Fibroblast of pulmonary artery (primary cell): Measurements from ENCODE around the gene STXBP5.

Source experiments
- DNase-seq: peaks from one replicate; pipeline ENCODE4 v3.0.0-alpha.2; 2010; ENCODE audit warnings: low read depth
- H3K4me3 ChIP-seq: replicated peaks from 2 replicates; pipeline ENCODE4 v1.5.1; 2011; ENCODE audit warnings: low read depth, mild to moderate bottlenecking, control low read depth, low read length, moderate library complexity
- TF ChIP-seq, protein P1 (sequence below): IDR thresholded peaks from 2 replicates; pipeline ENCODE4 v1.5.1; 2011; ENCODE audit warnings: mild to moderate bottlenecking, control low read depth, low read length, inconsistent platforms; ENCODE audit errors: missing control alignments

STXBP5 gene

DNA sequence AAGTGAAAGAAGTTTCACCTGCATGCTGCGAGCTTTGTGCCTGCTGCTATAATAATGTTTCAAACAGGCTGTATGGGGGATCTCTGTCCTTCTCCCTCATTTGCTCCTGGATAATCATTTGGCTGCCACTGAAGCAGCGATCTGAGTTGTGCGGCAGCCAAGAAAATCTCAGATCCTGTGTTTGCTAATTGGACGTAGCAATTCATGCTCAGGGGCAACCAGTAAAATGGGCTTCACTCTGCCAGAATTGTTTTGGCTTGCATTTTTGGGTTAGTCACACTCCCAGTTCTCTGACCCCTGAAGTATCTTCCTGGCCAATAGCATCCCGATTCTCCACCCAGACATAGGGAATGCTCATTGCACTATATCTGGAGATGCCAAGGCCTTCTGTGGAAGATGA, 13.7 kb upstream of the STXBP5 start:
- no peak overlapping the region for H3K4me3 ChIP-seq
- TF ChIP-seq, protein P1, sequence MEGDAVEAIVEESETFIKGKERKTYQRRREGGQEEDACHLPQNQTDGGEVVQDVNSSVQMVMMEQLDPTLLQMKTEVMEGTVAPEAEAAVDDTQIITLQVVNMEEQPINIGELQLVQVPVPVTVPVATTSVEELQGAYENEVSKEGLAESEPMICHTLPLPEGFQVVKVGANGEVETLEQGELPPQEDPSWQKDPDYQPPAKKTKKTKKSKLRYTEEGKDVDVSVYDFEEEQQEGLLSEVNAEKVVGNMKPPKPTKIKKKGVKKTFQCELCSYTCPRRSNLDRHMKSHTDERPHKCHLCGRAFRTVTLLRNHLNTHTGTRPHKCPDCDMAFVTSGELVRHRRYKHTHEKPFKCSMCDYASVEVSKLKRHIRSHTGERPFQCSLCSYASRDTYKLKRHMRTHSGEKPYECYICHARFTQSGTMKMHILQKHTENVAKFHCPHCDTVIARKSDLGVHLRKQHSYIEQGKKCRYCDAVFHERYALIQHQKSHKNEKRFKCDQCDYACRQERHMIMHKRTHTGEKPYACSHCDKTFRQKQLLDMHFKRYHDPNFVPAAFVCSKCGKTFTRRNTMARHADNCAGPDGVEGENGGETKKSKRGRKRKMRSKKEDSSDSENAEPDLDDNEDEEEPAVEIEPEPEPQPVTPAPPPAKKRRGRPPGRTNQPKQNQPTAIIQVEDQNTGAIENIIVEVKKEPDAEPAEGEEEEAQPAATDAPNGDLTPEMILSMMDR, result no peak
- no peak for DNase-seq

DNA sequence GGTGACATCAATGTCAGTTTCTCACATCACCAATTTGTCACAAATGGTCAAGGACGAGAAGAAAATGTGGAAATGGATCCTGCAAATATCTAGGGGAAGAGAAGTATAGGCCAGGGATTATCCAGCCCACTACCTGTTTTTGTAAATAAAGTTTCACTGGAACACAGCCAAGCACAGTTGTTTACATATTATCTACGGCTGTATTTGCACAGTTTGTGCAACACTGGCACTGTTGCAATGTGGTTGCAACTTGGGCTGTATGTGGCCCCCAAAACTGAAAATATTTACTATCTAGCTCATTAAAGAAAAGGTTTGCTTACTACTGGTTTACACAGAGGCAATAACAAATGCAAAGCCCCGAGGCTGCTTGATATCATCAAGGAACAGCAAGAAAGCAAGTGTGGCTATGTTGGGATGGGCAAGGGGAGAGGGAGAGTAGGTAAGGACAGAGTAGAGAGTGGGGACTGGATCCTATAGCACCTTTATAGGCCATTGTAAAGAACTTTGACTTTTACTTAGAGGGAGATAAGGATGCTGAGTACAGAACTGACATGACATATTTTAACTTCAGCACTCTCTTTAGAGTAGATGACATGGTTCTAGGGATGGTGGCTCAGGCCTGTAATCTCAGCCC, 11.8 kb upstream of the STXBP5 start:
- DNase-seq, result no peak
- no peak overlapping the region for H3K4me3 ChIP-seq
- TF ChIP-seq, protein P1, result no peak

DNA sequence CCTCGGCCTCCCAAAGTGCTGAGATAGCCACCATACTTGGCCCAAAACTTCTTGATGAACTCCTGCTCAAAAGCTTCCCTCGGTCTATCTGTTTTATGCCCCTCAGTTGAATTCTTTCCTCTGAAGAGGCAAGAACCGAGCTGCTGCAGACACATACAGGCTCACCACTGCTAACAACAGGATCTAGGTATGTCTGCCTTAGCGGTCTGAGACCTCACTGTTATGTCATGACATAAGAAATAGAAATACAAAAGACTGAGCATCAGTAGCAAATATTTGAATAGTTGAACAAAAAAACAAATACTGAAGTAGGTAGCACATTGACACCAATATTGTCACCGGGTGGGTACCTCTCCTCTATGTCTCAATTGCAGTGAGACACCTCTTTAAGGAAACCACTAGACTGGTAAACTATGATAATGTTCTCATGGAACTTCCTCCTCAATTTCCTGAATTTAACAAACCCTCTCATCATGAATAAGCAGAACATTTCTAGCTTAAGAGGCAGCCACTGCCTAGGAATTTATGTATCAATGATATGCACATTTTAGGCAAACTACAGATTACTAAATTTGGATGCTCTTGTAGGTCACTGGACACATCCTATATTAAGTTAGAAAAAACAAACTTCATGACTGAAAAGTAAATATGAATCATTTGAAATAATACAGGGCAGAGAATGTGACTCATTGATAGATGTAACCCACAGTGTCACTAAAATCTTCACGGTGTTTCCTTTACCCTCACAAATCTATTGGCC, 9.4 kb upstream of the STXBP5 start:
- TF ChIP-seq, protein P1, result no peak
- DNase-seq, result no peak
- H3K4me3 ChIP-seq, result no peak overlapping the region

DNA sequence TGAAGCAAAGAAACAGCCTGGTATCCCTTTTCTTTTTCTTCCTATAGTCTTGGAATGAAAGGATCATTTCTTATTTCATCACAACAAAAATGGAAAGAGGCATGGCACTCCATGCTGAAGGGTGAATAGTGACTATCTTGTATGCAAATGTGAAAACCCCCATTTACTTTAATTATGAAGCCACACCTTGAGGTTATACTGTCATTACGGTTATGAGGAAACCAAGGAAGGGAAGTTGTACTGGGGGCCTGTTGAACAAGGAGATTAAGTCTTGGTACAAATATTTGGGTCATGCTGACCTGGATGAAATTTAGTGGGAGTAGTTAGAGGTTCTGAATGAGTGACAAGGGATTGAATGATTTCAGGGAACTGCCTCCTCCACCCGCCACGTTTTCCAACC, 8.7 kb upstream of the STXBP5 start:
- no peak for DNase-seq
- no peak overlapping the region for H3K4me3 ChIP-seq
- TF ChIP-seq, protein P1, result no peak

DNA sequence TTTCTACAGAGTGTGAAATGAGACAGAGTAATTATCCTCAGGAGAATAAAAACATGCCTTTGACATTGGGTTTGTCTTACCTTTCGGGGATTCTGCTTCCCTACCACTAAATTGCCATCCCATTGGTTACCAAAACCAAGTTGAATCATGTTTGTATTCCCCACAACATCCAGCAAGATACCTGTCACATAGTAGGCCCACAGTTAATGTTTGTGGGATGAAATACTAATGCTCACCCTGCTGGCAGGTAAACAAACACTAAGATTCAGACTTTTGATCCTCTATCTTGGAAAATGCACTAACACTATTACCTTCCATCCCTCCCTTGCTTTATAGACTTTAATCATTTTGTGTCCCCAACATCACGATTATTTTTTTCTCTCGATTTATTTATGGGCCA, 8.2 kb upstream of the STXBP5 start:
- H3K4me3 ChIP-seq, result no peak overlapping the region
- no peak for DNase-seq

DNA sequence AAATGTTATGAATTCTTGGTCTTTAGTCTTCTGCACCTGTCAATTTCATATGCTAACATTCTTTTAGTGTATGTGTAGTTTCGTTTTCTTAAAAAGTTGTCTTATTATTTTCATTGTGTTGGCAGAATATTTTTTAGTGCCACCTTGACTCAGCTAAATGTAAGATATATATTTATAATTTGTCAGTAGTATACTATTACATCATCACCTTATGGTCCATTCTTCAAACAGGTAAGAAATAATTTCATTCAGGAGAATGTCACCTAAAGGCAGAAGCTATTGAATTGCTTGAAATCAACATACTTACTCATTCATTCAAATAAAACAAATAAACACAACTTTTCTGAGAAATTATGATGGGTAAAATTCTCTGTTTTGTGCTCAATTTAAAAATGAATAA, 3.5 kb upstream of the STXBP5 start:
- TF ChIP-seq, protein P1, result no peak
- H3K4me3 ChIP-seq, result no peak overlapping the region
- DNase-seq, result no peak

More for the DNA sequence above, 8.2 kb upstream of the STXBP5 start:
- TF ChIP-seq, protein P1, result no peak
